ENCODE results near the gene MRPS18A.

MRPS18A gene

DNA sequence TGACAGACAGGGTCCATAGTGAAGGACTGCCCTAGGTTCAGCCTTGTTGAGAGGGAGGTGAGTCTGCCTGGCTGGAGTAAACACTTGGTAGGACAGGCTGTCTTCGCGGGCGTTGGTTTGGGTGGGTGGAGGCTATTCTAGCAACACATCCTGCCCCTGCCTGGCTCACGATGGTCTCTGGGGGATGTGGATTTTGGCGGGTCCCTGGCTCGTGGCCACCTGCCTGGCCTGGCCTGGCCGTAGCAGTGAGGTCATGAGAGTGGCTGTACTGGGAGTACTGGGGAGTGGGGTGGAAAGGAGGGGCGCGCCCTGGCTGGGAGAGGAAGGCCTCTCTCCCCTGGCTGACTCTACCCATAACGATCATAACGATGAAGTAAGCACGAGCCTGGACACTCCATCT lies 30.2 kb upstream of the MRPS18A start:
- no peak overlapping the region for H3K9ac ChIP-seq (ENCODE audit: low read length in 5 of 5)
- H3K9me3 ChIP-seq (ENCODE audit: control insufficient read depth in 5 of 5, low read length in 5 of 5): no peaks in the 10 kb centered on the region
- no peaks in the 10 kb centered on the region for H3K36me3 ChIP-seq (ENCODE audit: control insufficient read depth in 5 of 5, insufficient read depth in 5 of 5, low read length in 5 of 5)
- H3K4me1 ChIP-seq (ENCODE audit: control insufficient read depth in 5 of 5, insufficient read depth in 5 of 5, low read length in 5 of 5): peaks cover 9 to 37% (median 21%) of the 10 kb centered on the region in 5 donors
- H3K27ac ChIP-seq (ENCODE audit: low read depth, low read length): no peak overlapping the region
- H3K4me3 ChIP-seq (ENCODE audit: low read depth in 1 of 5, low read length in 5 of 5): no peak overlapping the region
- H3K27me3 ChIP-seq (ENCODE audit: control insufficient read depth in 5 of 5, insufficient read depth in 4 of 5, low read length in 5 of 5): peaks cover 0 to 17% (median 6%) of the 10 kb centered on the region in 5 donors

DNA sequence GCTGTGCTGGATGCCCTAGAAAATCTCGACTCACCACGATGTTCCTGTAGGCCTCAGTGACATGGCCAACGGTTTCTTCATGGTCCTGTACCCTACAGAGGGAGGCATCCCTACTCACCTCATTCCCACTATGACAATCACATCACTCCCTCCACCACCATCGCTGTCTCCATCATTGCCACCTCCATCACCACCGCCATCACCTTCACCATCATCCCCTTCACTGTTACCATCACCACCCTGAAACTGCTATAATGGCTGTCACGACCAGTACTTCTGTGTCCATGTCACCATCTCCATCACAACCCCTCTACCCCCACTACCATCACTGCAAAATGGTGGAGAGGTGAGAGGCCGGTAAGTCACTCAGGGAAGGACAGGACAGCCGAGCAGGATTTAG lies 29.8 kb upstream of the MRPS18A start:
- no peak overlapping the region for H3K9ac ChIP-seq (ENCODE audit: low read length in 5 of 5)
- peaks cover 9 to 37% (median 21%) of the 10 kb centered on the region in 5 donors for H3K4me1 ChIP-seq (ENCODE audit: control insufficient read depth in 5 of 5, insufficient read depth in 5 of 5, low read length in 5 of 5)
- no peak overlapping the region for H3K27ac ChIP-seq (ENCODE audit: low read depth, low read length)
- H3K4me3 ChIP-seq (ENCODE audit: low read depth in 1 of 5, low read length in 5 of 5): no peak overlapping the region
- H3K27me3 ChIP-seq (ENCODE audit: control insufficient read depth in 5 of 5, insufficient read depth in 4 of 5, low read length in 5 of 5): peaks cover 0 to 19% (median 7%) of the 10 kb centered on the region in 5 donors
- no peaks in the 10 kb centered on the region for H3K36me3 ChIP-seq (ENCODE audit: control insufficient read depth in 5 of 5, insufficient read depth in 5 of 5, low read length in 5 of 5)
- no peaks in the 10 kb centered on the region for H3K9me3 ChIP-seq (ENCODE audit: control insufficient read depth in 5 of 5, low read length in 5 of 5)

GRCh38 chr6:43716099-43716498 lies 28.5 kb upstream of the MRPS18A start:
- Histone ChIP-seq H3K27me3 (ENCODE audit: control insufficient read depth in 5 of 5, insufficient read depth in 4 of 5, low read length in 5 of 5) (peaks cover 0 to 25% (median 7%) of the 10 kb centered on the region in 5 donors), H3K27ac (ENCODE audit: low read depth, low read length) (no peak overlapping the region), H3K9me3 (ENCODE audit: control insufficient read depth in 5 of 5, low read length in 5 of 5) (no peaks in the 10 kb centered on the region), H3K9ac (ENCODE audit: low read length in 5 of 5) (no peak overlapping the region), H3K36me3 (ENCODE audit: control insufficient read depth in 5 of 5, insufficient read depth in 5 of 5, low read length in 5 of 5) (no peaks in the 10 kb centered on the region), H3K4me1 (ENCODE audit: control insufficient read depth in 5 of 5, insufficient read depth in 5 of 5, low read length in 5 of 5) (peaks cover 9 to 37% (median 18%) of the 10 kb centered on the region in 5 donors), H3K4me3 (ENCODE audit: low read depth in 1 of 5, low read length in 5 of 5) (no peak overlapping the region)

- Histone ChIP-seq H3K27me3 (ENCODE audit: control insufficient read depth in 5 of 5, insufficient read depth in 4 of 5, low read length in 5 of 5) (peaks cover 0 to 25% (median 7%) of the 10 kb centered on the region in 5 donors), H3K27ac (ENCODE audit: low read depth, low read length) (no peak overlapping the region), H3K36me3 (ENCODE audit: control insufficient read depth in 5 of 5, insufficient read depth in 5 of 5, low read length in 5 of 5) (no peaks in the 10 kb centered on the region), H3K9ac (ENCODE audit: low read length in 5 of 5) (no peak overlapping the region), H3K4me3 (ENCODE audit: low read depth in 1 of 5, low read length in 5 of 5) (no peak overlapping the region), H3K9me3 (ENCODE audit: control insufficient read depth in 5 of 5, low read length in 5 of 5) (no peaks in the 10 kb centered on the region), H3K4me1 (ENCODE audit: control insufficient read depth in 5 of 5, insufficient read depth in 5 of 5, low read length in 5 of 5) (peaks cover 9 to 37% (median 18%) of the 10 kb centered on the region in 5 donors)
Observed at GRCh38 chr6:43715056-43715788, 27.6 kb upstream of the MRPS18A start.

- Histone ChIP-seq H3K4me3 (ENCODE audit: low read depth in 1 of 5, low read length in 5 of 5) (no peak overlapping the region), H3K9me3 (ENCODE audit: control insufficient read depth in 5 of 5, low read length in 5 of 5) (no peaks in the 10 kb centered on the region), H3K36me3 (ENCODE audit: control insufficient read depth in 5 of 5, insufficient read depth in 5 of 5, low read length in 5 of 5) (no peaks in the 10 kb centered on the region), H3K4me1 (ENCODE audit: control insufficient read depth in 5 of 5, insufficient read depth in 5 of 5, low read length in 5 of 5) (peaks cover 9 to 40% (median 18%) of the 10 kb centered on the region in 5 donors), H3K9ac (ENCODE audit: low read length in 5 of 5) (no peak overlapping the region), H3K27me3 (ENCODE audit: control insufficient read depth in 5 of 5, insufficient read depth in 4 of 5, low read length in 5 of 5) (peaks cover 0 to 25% (median 7%) of the 10 kb centered on the region in 5 donors), H3K27ac (ENCODE audit: low read depth, low read length) (no peak overlapping the region)
Observed at GRCh38 chr6:43714311-43715055, 26.9 kb upstream of the MRPS18A start.

DNA sequence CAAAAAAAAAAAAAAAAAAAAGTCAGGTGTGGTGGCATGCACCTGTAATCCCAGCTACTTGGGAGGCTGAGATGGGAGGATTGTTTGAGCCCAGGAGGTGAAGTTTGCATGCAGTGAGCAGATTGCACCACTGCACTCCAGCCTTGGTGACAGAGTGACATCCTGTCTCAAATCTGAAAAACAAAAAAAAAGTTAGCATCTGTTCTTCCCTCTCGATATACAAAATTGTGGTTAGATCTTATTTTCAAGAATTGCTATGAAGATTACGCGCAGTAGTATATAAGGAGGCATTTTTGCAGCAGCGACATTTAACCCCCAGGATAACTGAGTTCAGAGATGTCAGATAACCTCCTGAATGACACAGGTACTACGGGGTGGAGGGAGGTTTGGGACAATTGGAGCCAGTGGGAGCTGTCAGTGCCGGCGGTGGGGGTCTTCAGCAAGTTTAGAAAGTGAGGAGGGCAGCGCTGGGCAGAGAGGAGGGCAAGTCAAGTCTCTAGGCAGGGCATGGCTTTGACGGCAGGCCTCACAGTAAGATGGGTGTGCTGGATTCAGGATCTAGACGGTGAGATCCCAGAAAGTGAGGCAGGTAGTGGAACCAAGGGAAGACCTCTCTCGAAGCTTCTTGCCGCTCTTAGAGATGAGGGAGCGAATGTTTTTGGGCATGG lies 26.2 kb upstream of the MRPS18A start:
- no peak overlapping the region for H3K27ac ChIP-seq (ENCODE audit: low read depth, low read length)
- H3K4me1 ChIP-seq (ENCODE audit: control insufficient read depth in 5 of 5, insufficient read depth in 5 of 5, low read length in 5 of 5): peaks cover 12 to 42% (median 23%) of the 10 kb centered on the region in 5 donors
- no peak overlapping the region for H3K4me3 ChIP-seq (ENCODE audit: low read depth in 1 of 5, low read length in 5 of 5)
- no peak overlapping the region for H3K9ac ChIP-seq (ENCODE audit: low read length in 5 of 5)
- no peaks in the 10 kb centered on the region for H3K36me3 ChIP-seq (ENCODE audit: control insufficient read depth in 5 of 5, insufficient read depth in 5 of 5, low read length in 5 of 5)
- peaks cover 0 to 25% (median 6%) of the 10 kb centered on the region in 5 donors for H3K27me3 ChIP-seq (ENCODE audit: control insufficient read depth in 5 of 5, insufficient read depth in 4 of 5, low read length in 5 of 5)
- no peaks in the 10 kb centered on the region for H3K9me3 ChIP-seq (ENCODE audit: control insufficient read depth in 5 of 5, low read length in 5 of 5)

- peaks cover 8 to 32% (median 21%) of the 10 kb centered on the region in 5 donors for H3K4me1 ChIP-seq (ENCODE audit: control insufficient read depth in 5 of 5, insufficient read depth in 5 of 5, low read length in 5 of 5)
- H3K4me3 ChIP-seq (ENCODE audit: low read depth in 1 of 5, low read length in 5 of 5): no peak overlapping the region
- H3K27ac ChIP-seq (ENCODE audit: low read depth, low read length): no peak overlapping the region
- H3K9me3 ChIP-seq (ENCODE audit: control insufficient read depth in 5 of 5, low read length in 5 of 5): no peaks in the 10 kb centered on the region
- H3K36me3 ChIP-seq (ENCODE audit: control insufficient read depth in 5 of 5, insufficient read depth in 5 of 5, low read length in 5 of 5): no peaks in the 10 kb centered on the region
- H3K9ac ChIP-seq (ENCODE audit: low read length in 5 of 5): no peak overlapping the region
- H3K27me3 ChIP-seq (ENCODE audit: control insufficient read depth in 5 of 5, insufficient read depth in 4 of 5, low read length in 5 of 5): peaks cover 2 to 22% (median 5%) of the 10 kb centered on the region in 5 donors
Observed at GRCh38 chr6:43712579-43712978, 25.0 kb upstream of the MRPS18A start.

DNA sequence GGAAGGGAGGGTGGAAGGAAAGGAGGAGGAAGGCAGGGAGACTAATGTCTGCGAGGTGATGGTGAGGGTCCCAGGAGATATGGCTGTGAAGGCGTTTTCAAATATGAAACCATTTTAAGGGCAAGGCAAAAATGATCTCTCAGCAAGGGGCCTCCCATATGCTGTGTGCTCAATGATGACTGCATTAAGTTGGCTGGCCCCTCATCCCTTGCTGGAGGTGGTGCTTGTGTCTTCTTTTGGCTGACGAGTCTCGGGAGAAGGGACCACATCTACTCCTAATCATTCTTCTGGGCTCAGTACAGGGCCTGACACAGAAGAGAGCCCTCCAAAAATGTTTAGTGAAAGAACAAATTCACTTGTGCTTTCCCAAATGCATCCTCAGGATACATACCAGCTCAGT lies 23.0 kb upstream of the MRPS18A start:
- Histone ChIP-seq H3K36me3 (ENCODE audit: control insufficient read depth in 5 of 5, insufficient read depth in 5 of 5, low read length in 5 of 5) (no peaks in the 10 kb centered on the region), H3K9me3 (ENCODE audit: control insufficient read depth in 5 of 5, low read length in 5 of 5) (no peaks in the 10 kb centered on the region), H3K4me3 (ENCODE audit: low read depth in 1 of 5, low read length in 5 of 5) (no peak overlapping the region), H3K27me3 (ENCODE audit: control insufficient read depth in 5 of 5, insufficient read depth in 4 of 5, low read length in 5 of 5) (peaks cover 0 to 17% (median 9%) of the 10 kb centered on the region in 5 donors), H3K27ac (ENCODE audit: low read depth, low read length) (no peak overlapping the region), H3K9ac (ENCODE audit: low read length in 5 of 5) (no peak overlapping the region), H3K4me1 (ENCODE audit: control insufficient read depth in 5 of 5, insufficient read depth in 5 of 5, low read length in 5 of 5) (peaks cover 4 to 32% (median 23%) of the 10 kb centered on the region in 5 donors)

DNA sequence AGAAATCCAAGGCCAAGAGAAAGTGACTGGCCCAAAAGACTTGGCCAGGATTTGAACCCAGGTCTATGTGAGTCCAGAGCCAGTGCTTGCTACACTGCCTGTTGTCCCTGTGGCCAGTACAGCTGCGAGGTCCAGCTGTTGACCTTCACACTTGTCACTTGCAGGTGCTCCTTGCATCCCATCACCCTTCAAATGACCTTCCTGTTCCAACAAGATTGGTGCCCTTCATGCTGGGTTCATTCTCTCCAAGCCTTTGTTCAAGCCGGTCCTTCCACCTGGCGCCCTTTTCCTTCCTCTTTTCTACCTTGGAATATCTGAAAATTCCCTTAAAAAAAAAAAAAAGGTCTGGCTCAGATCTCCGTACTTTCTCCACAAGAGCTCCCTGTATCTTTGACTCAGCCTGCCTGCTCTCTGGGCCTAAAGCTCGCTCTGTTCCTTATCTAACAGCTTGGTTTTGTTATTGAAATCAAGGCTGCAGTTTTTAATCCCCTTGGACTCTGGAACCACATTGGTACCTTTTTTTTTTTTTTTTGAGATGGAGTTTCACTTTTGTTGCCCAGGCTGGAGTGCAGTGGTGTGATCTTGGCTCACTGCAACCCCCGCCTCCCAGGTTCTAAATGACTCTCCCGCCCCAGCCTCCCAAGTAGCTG lies 22.2 kb upstream of the MRPS18A start:
- Histone ChIP-seq H3K4me3 (ENCODE audit: low read depth in 1 of 5, low read length in 5 of 5) (no peak overlapping the region), H3K27me3 (ENCODE audit: control insufficient read depth in 5 of 5, insufficient read depth in 4 of 5, low read length in 5 of 5) (peaks cover 0 to 17% (median 9%) of the 10 kb centered on the region in 5 donors), H3K27ac (ENCODE audit: low read depth, low read length) (peak overlapping the region; percentile 40), H3K9ac (ENCODE audit: low read length in 5 of 5) (no peak overlapping the region), H3K9me3 (ENCODE audit: control insufficient read depth in 5 of 5, low read length in 5 of 5) (no peaks in the 10 kb centered on the region), H3K4me1 (ENCODE audit: control insufficient read depth in 5 of 5, insufficient read depth in 5 of 5, low read length in 5 of 5) (peaks cover 3 to 31% (median 20%) of the 10 kb centered on the region in 5 donors), H3K36me3 (ENCODE audit: control insufficient read depth in 5 of 5, insufficient read depth in 5 of 5, low read length in 5 of 5) (no peaks in the 10 kb centered on the region)
